Caco-2 (cell line): ENCODE data around the gene BLVRB. TPM values are rescaled to one million over a fixed set of nuclear protein-coding genes. Genes with fewer than 3 reads are reported as not detected.

ENCODE experiments used
- BruUV-seq: library from RNA; stranded (reverse); fragments of 400-500 nt; replicated peaks from 2 replicates; lab custom pipeline; 2021; lab: Mats Ljungman, UMichigan
- CTCF ChIA-PET: fragments of 300-600 bp; sonication (Branson Sonifier 250); formaldehyde crosslinking; loops from one replicate; lab custom pipeline; 2022; ENCODE audit warnings: antibody characterized with exemption; lab: Charles Lee
- POLR2A ChIA-PET: fragments of 300-600 bp; sonication (Branson Sonifier 250); formaldehyde crosslinking; loops from one replicate; lab custom pipeline; 2022; ENCODE audit warnings: antibody characterized with exemption; lab: Charles Lee
- DNase-seq, 2 experiments: peaks; one replicate each; pipeline versions ENCODE4 v3.0.0 to v3.0.0-alpha.2; 2020 to 2022
- H3K27me3 ChIP-seq: replicated peaks from 2 replicates; pipeline ENCODE4 v1.6.0; 2011; ENCODE audit warnings: low read length; ENCODE audit not compliant: control insufficient read depth, insufficient read depth
- H3K36me3 ChIP-seq: 2 replicates; pipeline ENCODE4 v1.5.1; 2011; ENCODE audit warnings: low read length; ENCODE audit not compliant: control insufficient read depth, insufficient read depth
- H3K4me1 ChIP-seq: fragments of 250-450 bp; sonication (Bioruptor Pico); 2 replicates; pipeline ENCODE4 v1.5.1; 2020; ENCODE audit warnings: mild to moderate bottlenecking
- H3K4me3 ChIP-seq: 2 replicates; pipeline ENCODE4 v1.5.1; 2011; ENCODE audit warnings: low read depth, mild to moderate bottlenecking, control low read depth, low read length
- H3K9me3 ChIP-seq: fragments of 250-450 bp; sonication (Bioruptor Pico); 2 replicates; pipeline ENCODE4 v1.5.1; 2020; ENCODE audit warnings: mild to moderate bottlenecking, moderate library complexity
- H3K27ac Mint-ChIP-seq: one replicate; pipeline ENCODE4 v1.8.0; 2022; ENCODE audit warnings: mixed read lengths; ENCODE audit not compliant: unreplicated experiment
- H3K27me3 Mint-ChIP-seq: one replicate; pipeline ENCODE4 v1.8.0; 2022; ENCODE audit warnings: mixed read lengths; ENCODE audit not compliant: insufficient read depth, unreplicated experiment
- H3K36me3 Mint-ChIP-seq: one replicate; pipeline ENCODE4 v1.8.0; 2022; ENCODE audit warnings: mild to moderate bottlenecking, mixed read lengths; ENCODE audit not compliant: insufficient read depth, unreplicated experiment
- H3K4me1 Mint-ChIP-seq: one replicate; pipeline ENCODE4 v1.8.0; 2022; ENCODE audit warnings: low read depth, mixed read lengths; ENCODE audit not compliant: unreplicated experiment
- H3K4me3 Mint-ChIP-seq: one replicate; pipeline ENCODE4 v1.8.0; 2022; ENCODE audit warnings: mild to moderate bottlenecking, moderate library complexity, mixed read lengths; ENCODE audit not compliant: unreplicated experiment
- H3K9me3 Mint-ChIP-seq: one replicate; pipeline ENCODE4 v1.8.0; 2022; ENCODE audit warnings: mixed read lengths; ENCODE audit not compliant: unreplicated experiment
- intact Hi-C: fragments of 100-400 bp; cut with micrococcal nuclease; formaldehyde crosslinking; loops from one replicate; pipeline ENCODE4 v1.10.0; 2022; ENCODE audit not compliant: unreplicated experiment
- total RNA-seq: library from RNA; stranded (reverse); gene quantifications from 2 replicates; pipeline ENCODE4 v1.2.3, GENCODE V29; 2022
- TF ChIP-seq, protein P1 (sequence below), 2 experiments: fragments of 200-600 bp in 1 of 2; IDR thresholded peaks; 1 replicate in 1 of 2; 2 replicates in 1 of 2; pipeline versions ENCODE4 v1.5.1 to v1.8.0; 2011 to 2022; ENCODE audit warnings: antibody characterized with exemption in 1 of 2, control low read depth in 1 of 2, inconsistent platforms in 1 of 2, low read depth in 1 of 2, low read length in 1 of 2, mild to moderate bottlenecking in 1 of 2, moderate library complexity in 1 of 2; ENCODE audit not compliant: insufficient read depth in 1 of 2, severe bottlenecking in 1 of 2, unreplicated experiment in 1 of 2

The BLVRB gene
- total RNA-seq, 1 experiment from 2014 or later = 101 TPM

DNA sequence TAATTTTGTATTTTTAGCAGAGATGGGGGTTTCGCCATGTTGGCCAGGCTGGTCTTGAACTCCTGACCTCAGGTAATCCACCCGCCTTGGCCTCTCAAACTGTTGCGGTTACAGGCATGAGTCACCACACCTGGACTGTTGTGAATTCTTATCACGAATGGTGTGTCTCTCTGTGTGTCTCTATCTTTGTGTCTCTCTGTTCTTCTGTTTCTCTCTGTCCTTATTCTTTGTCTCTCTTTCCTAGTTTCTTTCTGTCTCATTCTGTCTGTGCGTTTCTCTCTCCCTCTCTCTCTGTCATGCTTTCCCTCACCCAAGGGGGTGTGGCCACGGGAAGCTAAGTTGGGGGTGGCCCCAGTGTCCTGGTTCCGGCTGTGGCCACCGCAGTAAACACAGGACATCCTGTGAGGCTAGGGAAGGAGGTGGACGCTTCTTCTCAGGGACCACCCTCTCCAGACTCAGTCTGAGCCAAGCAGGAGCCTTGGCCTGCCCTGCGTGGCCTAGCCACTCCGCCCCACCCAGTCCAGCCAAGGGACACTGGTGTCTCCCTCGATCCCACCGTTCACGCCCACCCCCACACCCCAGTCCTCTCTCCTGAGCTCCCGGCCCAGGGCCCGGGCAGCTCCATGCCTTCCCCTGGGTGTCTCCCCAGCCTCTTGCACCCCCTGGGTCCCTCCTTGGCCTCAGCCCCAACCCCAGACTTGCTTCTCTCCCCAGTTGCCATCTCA, 48.5 kb downstream of the BLVRB start:
- peaks cover 7% of the 10 kb centered on the region for H3K4me1 Mint-ChIP-seq
- TF ChIP-seq, protein P1, sequence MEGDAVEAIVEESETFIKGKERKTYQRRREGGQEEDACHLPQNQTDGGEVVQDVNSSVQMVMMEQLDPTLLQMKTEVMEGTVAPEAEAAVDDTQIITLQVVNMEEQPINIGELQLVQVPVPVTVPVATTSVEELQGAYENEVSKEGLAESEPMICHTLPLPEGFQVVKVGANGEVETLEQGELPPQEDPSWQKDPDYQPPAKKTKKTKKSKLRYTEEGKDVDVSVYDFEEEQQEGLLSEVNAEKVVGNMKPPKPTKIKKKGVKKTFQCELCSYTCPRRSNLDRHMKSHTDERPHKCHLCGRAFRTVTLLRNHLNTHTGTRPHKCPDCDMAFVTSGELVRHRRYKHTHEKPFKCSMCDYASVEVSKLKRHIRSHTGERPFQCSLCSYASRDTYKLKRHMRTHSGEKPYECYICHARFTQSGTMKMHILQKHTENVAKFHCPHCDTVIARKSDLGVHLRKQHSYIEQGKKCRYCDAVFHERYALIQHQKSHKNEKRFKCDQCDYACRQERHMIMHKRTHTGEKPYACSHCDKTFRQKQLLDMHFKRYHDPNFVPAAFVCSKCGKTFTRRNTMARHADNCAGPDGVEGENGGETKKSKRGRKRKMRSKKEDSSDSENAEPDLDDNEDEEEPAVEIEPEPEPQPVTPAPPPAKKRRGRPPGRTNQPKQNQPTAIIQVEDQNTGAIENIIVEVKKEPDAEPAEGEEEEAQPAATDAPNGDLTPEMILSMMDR (IDR thresholded peaks at IDR 0.05; ENCODE audit: insufficient read depth in 1 of 2, low read depth in 1 of 2, low read length in 1 of 2, severe bottlenecking in 1 of 2, unreplicated experiment in 1 of 2) = no peak
- POLR2A ChIA-PET = interaction anchor here (1.5 kb wide), 1 partner anchor 9 kb away, joined by 3 read pairs; no protein-coding TSS in a partner anchor
- no peak overlapping the region for H3K4me3 Mint-ChIP-seq
- intact Hi-C loops = no loop called here
- Histone ChIP-seq H3K36me3 (no peaks in the 10 kb centered on the region), H3K27me3 (no peaks in the 10 kb centered on the region), H3K4me3 (no peak overlapping the region), H3K4me1 (0 out of 2 replicates have a peak, but pooled peaks cover 4% of the 10 kb centered on the region), H3K9me3 (no peaks in the 10 kb centered on the region)
- H3K27ac Mint-ChIP-seq = peak overlapping the region; percentile 6
- H3K9me3 Mint-ChIP-seq = no peaks in the 10 kb centered on the region
- H3K27me3 Mint-ChIP-seq = no peaks in the 10 kb centered on the region
- BruUV-seq = no TSS peak
- peaks cover 8% of the 10 kb centered on the region for H3K36me3 Mint-ChIP-seq
- DNase-seq = no peak
- CTCF ChIA-PET = interaction anchor here (0.6 kb wide), 1 partner anchor 80 kb away, joined by 3 read pairs; no protein-coding TSS in a partner anchor

DNA sequence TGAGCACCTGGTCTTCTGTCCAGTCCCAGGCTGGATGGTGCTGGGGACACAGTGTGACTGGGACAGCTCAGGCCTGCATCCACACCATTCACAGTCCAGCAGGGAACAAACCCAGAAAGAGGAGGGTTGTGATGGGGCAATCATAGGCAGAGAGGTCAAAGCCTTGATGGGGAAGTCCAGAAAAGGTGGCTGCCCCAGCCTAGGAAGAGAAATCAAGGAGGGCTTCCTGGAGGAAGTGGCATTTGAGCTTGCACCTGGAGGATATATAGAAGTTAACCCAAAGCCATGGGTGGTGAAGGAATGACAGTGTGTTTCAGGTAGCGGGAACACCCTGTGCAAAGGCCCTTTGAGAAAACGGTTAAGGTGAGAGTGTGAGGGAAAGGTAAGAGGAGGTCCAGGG, 49.8 kb downstream of the BLVRB start:
- Histone ChIP-seq H3K9me3 (no peaks in the 10 kb centered on the region), H3K4me1 (0 out of 2 replicates have a peak, but pooled peaks cover 4% of the 10 kb centered on the region), H3K36me3 (no peaks in the 10 kb centered on the region), H3K27me3 (no peaks in the 10 kb centered on the region), H3K4me3 (no peak overlapping the region)
- no peak overlapping the region for H3K27ac Mint-ChIP-seq
- no TSS peak for BruUV-seq
- DNase-seq = no peak
- no peak overlapping the region for H3K4me3 Mint-ChIP-seq
- TF ChIP-seq, protein P1 (IDR thresholded peaks at IDR 0.05; ENCODE audit: insufficient read depth in 1 of 2, low read depth in 1 of 2, low read length in 1 of 2, severe bottlenecking in 1 of 2, unreplicated experiment in 1 of 2) = no peak
- no peaks in the 10 kb centered on the region for H3K27me3 Mint-ChIP-seq
- intact Hi-C loops = no loop called here
- H3K36me3 Mint-ChIP-seq = no peaks in the 10 kb centered on the region
- ChIA-PET CTCF (no interaction called here), POLR2A (interaction anchor here (0.8 to 1.5 kb wide), 3 partner anchors 10 to 50 kb away, joined by 3 read pairs; partner anchors contain the start of gene BLVRB)
- H3K9me3 Mint-ChIP-seq = no peaks in the 10 kb centered on the region
- peaks cover 7% of the 10 kb centered on the region for H3K4me1 Mint-ChIP-seq

DNA sequence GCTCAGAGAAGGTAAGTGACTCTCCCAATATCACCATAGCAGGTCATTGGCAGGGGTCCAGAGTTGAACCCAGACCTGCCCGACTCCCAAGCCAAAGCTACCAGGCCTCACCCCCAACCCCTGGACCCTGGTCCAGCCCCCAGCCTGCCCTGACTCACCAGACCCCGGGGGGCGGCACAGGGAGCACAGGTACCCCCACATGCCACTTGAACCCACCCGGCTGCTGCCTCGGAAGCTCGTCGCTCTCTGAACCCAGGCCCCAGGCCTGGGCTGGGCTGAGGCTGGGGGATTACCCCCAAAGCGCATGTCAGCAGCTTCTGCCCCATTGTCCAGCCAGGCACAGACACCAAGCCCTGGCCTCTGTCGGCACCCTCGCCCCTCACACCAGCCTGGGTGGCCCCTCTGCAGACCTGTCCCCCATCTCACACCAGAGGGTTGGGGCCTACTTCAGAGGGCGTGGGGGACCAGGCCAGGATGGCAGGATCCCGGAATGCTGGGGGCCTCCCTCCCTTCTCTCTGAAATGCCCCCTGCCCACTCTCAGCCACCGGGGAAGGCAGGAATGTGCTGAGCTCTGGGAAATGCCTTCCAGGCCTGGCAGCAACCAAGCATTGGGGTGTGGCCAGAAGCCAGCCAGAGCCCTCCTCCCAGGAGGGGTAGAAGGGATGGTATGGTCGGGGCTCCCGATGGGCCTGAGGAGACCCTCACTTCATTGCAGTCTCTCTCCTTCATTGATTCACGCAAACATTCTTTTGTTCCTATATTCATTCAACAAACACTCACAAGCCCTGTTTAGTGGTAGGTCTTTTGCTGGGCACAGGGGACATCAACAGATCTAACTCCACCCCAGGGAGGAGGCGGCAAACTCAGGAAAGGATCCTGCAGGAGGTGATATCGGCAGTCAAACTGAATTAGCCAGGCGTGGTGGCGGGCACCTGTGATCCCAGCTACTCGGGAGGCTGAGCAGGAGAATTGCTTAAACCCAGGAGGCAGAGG, 50.7 kb downstream of the BLVRB start:
- 0 out of 2 replicates have a peak, but pooled peaks cover 4% of the 10 kb centered on the region for H3K4me1 ChIP-seq
- TF ChIP-seq, protein P1 (IDR thresholded peaks at IDR 0.05; ENCODE audit: insufficient read depth in 1 of 2, low read depth in 1 of 2, low read length in 1 of 2, severe bottlenecking in 1 of 2, unreplicated experiment in 1 of 2) = no peak
- CTCF ChIA-PET = no interaction called here
- no TSS peak for BruUV-seq
- H3K4me3 ChIP-seq = no peak overlapping the region
- no peaks in the 10 kb centered on the region for H3K9me3 Mint-ChIP-seq
- H3K27ac Mint-ChIP-seq = no peak overlapping the region
- no peaks in the 10 kb centered on the region for H3K36me3 Mint-ChIP-seq
- H3K36me3 ChIP-seq = no peaks in the 10 kb centered on the region
- no peaks in the 10 kb centered on the region for H3K27me3 Mint-ChIP-seq
- no peaks in the 10 kb centered on the region for H3K27me3 ChIP-seq
- intact Hi-C loops = no loop called here
- no peak for DNase-seq
- no peaks in the 10 kb centered on the region for H3K9me3 ChIP-seq
- no peak overlapping the region for H3K4me3 Mint-ChIP-seq
- peaks cover 7% of the 10 kb centered on the region for H3K4me1 Mint-ChIP-seq
- POLR2A ChIA-PET = interaction anchor here (0.8 to 1.5 kb wide), 2 partner anchors 11 to 51 kb away, joined by 3 read pairs; partner anchors contain the start of gene BLVRB
